Islet of Langerhans (tissue), 1 donor: ENCODE data around the gene EMD.
"Not testable (repeated sequence)": the region's sequence is repeated elsewhere in the genome, so short reads cannot be mapped to it uniquely, and the experiment has no call there.

Experiments
- FAIRE-seq: peaks from one replicate; lab custom pipeline; 2011; peaks lifted over from hg19 to GRCh38; lab: Jason Lieb, UNC

The EMD gene

GRCh38 chrX:154396363-154396762 is 17.3 kb downstream of the EMD start:
- not testable (repeated sequence) for FAIRE-seq

- FAIRE-seq, result no peak
Measured at GRCh38 chrX:154396973-154397887, 18.1 kb downstream of the EMD start.

- FAIRE-seq, result peak; percentile 5
Measured at GRCh38 chrX:154397888-154398667, 19.0 kb downstream of the EMD start, which contains the start of gene RPL10. TSS of gene RPL10 (plus strand) at chrX:154398377. CDS start at chrX:154398520, 143 bp downstream.

GRCh38 chrX:154398668-154399526 is 19.8 kb downstream of the EMD start:
- peak; percentile 70 for FAIRE-seq

GRCh38 chrX:154399527-154400368 is 20.7 kb downstream of the EMD start:
- FAIRE-seq, result no peak

- not testable (repeated sequence) for FAIRE-seq
Measured at GRCh38 chrX:154400369-154400817, 21.3 kb downstream of the EMD start.

- no peak for FAIRE-seq
Measured at GRCh38 chrX:154401045-154401799, 22.1 kb downstream of the EMD start.

- FAIRE-seq, result no peak
Measured at GRCh38 chrX:154401918-154402621, 23.0 kb downstream of the EMD start.

- FAIRE-seq, result no peak
Measured at GRCh38 chrX:154402622-154403127, 23.6 kb downstream of the EMD start.

- no peak for FAIRE-seq
Measured at GRCh38 chrX:154403192-154403591, 24.1 kb downstream of the EMD start.

- FAIRE-seq, result no peak
Measured at GRCh38 chrX:154403858-154404257, 24.8 kb downstream of the EMD start.

GRCh38 chrX:154404625-154405192 is 25.6 kb downstream of the EMD start:
- FAIRE-seq, result no peak

- no peak for FAIRE-seq
Measured at GRCh38 chrX:154408659-154409221, 29.6 kb downstream of the EMD start.

- no peak for FAIRE-seq
Measured at GRCh38 chrX:154409222-154409871, 30.3 kb downstream of the EMD start, which contains the start of gene DNASE1L1. TSS of gene DNASE1L1 (minus strand) at chrX:154409254. CDS start at chrX:154405568, 3,686 bp downstream.

GRCh38 chrX:154411981-154412340 is 32.9 kb downstream of the EMD start:
- no peak for FAIRE-seq

GRCh38 chrX:154412468-154412867 is 33.4 kb downstream of the EMD start:
- no peak for FAIRE-seq

GRCh38 chrX:154413142-154413541 is 34.0 kb downstream of the EMD start:
- FAIRE-seq, result no peak

- FAIRE-seq, result no peak
Measured at GRCh38 chrX:154417157-154417556, 38.1 kb downstream of the EMD start.
